ENCODE results near the gene C1GALT1C1. TPM values are rescaled to one million over a fixed set of nuclear protein-coding genes. Genes with fewer than 3 reads are reported as not detected.

The C1GALT1C1 gene
- polyA plus RNA-seq, 1 donor from 2014 or later, result 26.6 TPM

DNA sequence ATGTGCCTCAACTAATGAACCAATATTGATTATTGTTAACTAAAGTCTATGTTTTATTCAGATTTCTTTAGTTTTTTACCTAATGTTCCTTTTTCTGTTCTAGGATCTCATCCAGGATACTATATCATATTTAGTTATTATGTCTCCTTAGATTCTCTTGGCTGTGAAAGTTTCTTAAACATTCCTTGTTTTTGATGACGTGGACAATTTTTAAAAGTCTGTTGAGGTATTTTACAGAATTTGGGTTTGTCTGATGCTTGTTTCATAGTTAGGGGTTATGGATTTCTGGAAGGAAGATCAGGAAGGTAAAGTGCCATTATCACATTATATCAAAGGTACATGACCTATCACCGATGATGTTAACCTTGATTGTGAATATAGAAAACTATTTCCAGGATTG is 44.2 kb downstream of the C1GALT1C1 start:
- H3K4me3 ChIP-seq (ENCODE audit: low read length), result no peak overlapping the region
- TF ChIP-seq MXI1 (conservative IDR thresholded peaks at IDR 0.05; ENCODE audit: poor library complexity, severe bottlenecking), result no peak
- no peak for TF ChIP-seq EP300 (conservative IDR thresholded peaks at IDR 0.05; ENCODE audit: poor library complexity, severe bottlenecking)
- no peak for TF ChIP-seq EZH2 (IDR thresholded peaks at IDR 0.05; ENCODE audit: borderline replicate concordance, insufficient read depth, low read length, poor library complexity, severe bottlenecking)
- no peak for TF ChIP-seq SMC3 (conservative IDR thresholded peaks at IDR 0.05; ENCODE audit: poor library complexity)
- TF ChIP-seq, protein P1, sequence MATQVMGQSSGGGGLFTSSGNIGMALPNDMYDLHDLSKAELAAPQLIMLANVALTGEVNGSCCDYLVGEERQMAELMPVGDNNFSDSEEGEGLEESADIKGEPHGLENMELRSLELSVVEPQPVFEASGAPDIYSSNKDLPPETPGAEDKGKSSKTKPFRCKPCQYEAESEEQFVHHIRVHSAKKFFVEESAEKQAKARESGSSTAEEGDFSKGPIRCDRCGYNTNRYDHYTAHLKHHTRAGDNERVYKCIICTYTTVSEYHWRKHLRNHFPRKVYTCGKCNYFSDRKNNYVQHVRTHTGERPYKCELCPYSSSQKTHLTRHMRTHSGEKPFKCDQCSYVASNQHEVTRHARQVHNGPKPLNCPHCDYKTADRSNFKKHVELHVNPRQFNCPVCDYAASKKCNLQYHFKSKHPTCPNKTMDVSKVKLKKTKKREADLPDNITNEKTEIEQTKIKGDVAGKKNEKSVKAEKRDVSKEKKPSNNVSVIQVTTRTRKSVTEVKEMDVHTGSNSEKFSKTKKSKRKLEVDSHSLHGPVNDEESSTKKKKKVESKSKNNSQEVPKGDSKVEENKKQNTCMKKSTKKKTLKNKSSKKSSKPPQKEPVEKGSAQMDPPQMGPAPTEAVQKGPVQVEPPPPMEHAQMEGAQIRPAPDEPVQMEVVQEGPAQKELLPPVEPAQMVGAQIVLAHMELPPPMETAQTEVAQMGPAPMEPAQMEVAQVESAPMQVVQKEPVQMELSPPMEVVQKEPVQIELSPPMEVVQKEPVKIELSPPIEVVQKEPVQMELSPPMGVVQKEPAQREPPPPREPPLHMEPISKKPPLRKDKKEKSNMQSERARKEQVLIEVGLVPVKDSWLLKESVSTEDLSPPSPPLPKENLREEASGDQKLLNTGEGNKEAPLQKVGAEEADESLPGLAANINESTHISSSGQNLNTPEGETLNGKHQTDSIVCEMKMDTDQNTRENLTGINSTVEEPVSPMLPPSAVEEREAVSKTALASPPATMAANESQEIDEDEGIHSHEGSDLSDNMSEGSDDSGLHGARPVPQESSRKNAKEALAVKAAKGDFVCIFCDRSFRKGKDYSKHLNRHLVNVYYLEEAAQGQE (IDR thresholded peaks at IDR 0.05; ENCODE audit: borderline replicate concordance), result no peak
- TF ChIP-seq, protein P2, sequence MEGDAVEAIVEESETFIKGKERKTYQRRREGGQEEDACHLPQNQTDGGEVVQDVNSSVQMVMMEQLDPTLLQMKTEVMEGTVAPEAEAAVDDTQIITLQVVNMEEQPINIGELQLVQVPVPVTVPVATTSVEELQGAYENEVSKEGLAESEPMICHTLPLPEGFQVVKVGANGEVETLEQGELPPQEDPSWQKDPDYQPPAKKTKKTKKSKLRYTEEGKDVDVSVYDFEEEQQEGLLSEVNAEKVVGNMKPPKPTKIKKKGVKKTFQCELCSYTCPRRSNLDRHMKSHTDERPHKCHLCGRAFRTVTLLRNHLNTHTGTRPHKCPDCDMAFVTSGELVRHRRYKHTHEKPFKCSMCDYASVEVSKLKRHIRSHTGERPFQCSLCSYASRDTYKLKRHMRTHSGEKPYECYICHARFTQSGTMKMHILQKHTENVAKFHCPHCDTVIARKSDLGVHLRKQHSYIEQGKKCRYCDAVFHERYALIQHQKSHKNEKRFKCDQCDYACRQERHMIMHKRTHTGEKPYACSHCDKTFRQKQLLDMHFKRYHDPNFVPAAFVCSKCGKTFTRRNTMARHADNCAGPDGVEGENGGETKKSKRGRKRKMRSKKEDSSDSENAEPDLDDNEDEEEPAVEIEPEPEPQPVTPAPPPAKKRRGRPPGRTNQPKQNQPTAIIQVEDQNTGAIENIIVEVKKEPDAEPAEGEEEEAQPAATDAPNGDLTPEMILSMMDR (IDR thresholded peaks at IDR 0.05; ENCODE audit: poor library complexity, severe bottlenecking), result no peak
- no peak overlapping the region for H3K4me2 ChIP-seq (ENCODE audit: low read length)
- no peaks in the 10 kb centered on the region for H3F3A ChIP-seq (ENCODE audit: insufficient read depth, low read length, poor library complexity, severe bottlenecking)
- no peaks in the 10 kb centered on the region for H3K27me3 ChIP-seq (ENCODE audit: insufficient read depth, low read depth, low read length)
- no peak overlapping the region for H3K9ac ChIP-seq (ENCODE audit: low read length)
- H3K36me3 ChIP-seq (ENCODE audit: insufficient read depth, low read length), result no peaks in the 10 kb centered on the region
- H3K27ac ChIP-seq (ENCODE audit: low read length), result no peak overlapping the region
- no peaks in the 10 kb centered on the region for H4K20me1 ChIP-seq (ENCODE audit: insufficient read depth)
- H2AFZ ChIP-seq (ENCODE audit: low read depth, low read length), result no peak overlapping the region
- no peaks in the 10 kb centered on the region for H3K9me3 ChIP-seq (ENCODE audit: low read length)
- H3K9me2 ChIP-seq (ENCODE audit: insufficient read depth, low read length), result no peaks in the 10 kb centered on the region
- no peaks in the 10 kb centered on the region for H3K79me2 ChIP-seq (replicated peaks; ENCODE audit: insufficient read depth, low read length)

Other genes with a start within 250 kb of the C1GALT1C1 start
- gene LAMP2, start 160.8 kb downstream of the C1GALT1C1 start, polyA plus RNA-seq, result 39.7 and 42.6 TPM in 2 replicates
- 82.7 and 86.5 TPM in 2 replicates for gene CUL4B, start 69.1 kb downstream of the C1GALT1C1 start, polyA plus RNA-seq
- 186 and 190 TPM in 2 replicates for gene MCTS1, start 26.0 kb downstream of the C1GALT1C1 start, polyA plus RNA-seq
- gene CT47B1, start 245.8 kb upstream of the C1GALT1C1 start, polyA plus RNA-seq, result not detected in 2 replicates

Measured in neural cell (in vitro differentiated cells).